Measurements from ENCODE around the gene MORF4L1.

Gene MORF4L1

GRCh38 chr15:78928616-78929093 is 56.0 kb downstream of the MORF4L1 start:
- Histone ChIP-seq H3F3A (ENCODE audit: low read depth) (no peaks in the 10 kb centered on the region), H3K4me3 (ENCODE audit: low read length, poor library complexity, severe bottlenecking) (no peak overlapping the region), H4K20me1 (ENCODE audit: insufficient read depth, low read length, poor library complexity, severe bottlenecking) (no peaks in the 10 kb centered on the region), H3K27me3 (ENCODE audit: insufficient read depth, low read length, poor library complexity, severe bottlenecking) (no peaks in the 10 kb centered on the region), H3K9me3 (ENCODE audit: insufficient read depth, low read depth, low read length) (no peaks in the 10 kb centered on the region), H2AFZ (ENCODE audit: low read length) (no peak overlapping the region), H3K4me1 (ENCODE audit: insufficient read depth, low read length, poor library complexity, severe bottlenecking) (peaks cover 5% of the 10 kb centered on the region), H3K79me2 (ENCODE audit: insufficient read depth, low read length) (no peaks in the 10 kb centered on the region), H3K4me2 (ENCODE audit: low read depth, low read length, poor library complexity, severe bottlenecking) (no peak overlapping the region), H3K9me2 (replicated peaks; ENCODE audit: low read depth, low read length) (no peaks in the 10 kb centered on the region), H3K9ac (ENCODE audit: low read depth, low read length, poor library complexity, severe bottlenecking) (no peak overlapping the region), H3K36me3 (ENCODE audit: insufficient read depth, low read length) (peaks cover 24% of the 10 kb centered on the region; the same call in 1 of the 2 replicates)
- TF ChIP-seq EZH2phosphoT487 (IDR thresholded peaks at IDR 0.05; ENCODE audit: borderline replicate concordance) (no peak), CTCF (conservative IDR thresholded peaks at IDR 0.05; ENCODE audit: low read length) (no peak)

GRCh38 chr15:78929536-78930264 is 57.0 kb downstream of the MORF4L1 start:
- Histone ChIP-seq H3F3A (ENCODE audit: low read depth) (no peaks in the 10 kb centered on the region), H4K20me1 (ENCODE audit: insufficient read depth, low read length, poor library complexity, severe bottlenecking) (no peaks in the 10 kb centered on the region), H3K9ac (ENCODE audit: low read depth, low read length, poor library complexity, severe bottlenecking) (no peak overlapping the region), H3K79me2 (ENCODE audit: insufficient read depth, low read length) (no peaks in the 10 kb centered on the region), H3K36me3 (ENCODE audit: insufficient read depth, low read length) (peaks cover 23% of the 10 kb centered on the region; the same call in 1 of the 2 replicates), H3K4me3 (ENCODE audit: low read length, poor library complexity, severe bottlenecking) (no peak overlapping the region), H3K4me1 (ENCODE audit: insufficient read depth, low read length, poor library complexity, severe bottlenecking) (peaks cover 5% of the 10 kb centered on the region), H3K9me2 (replicated peaks; ENCODE audit: low read depth, low read length) (no peaks in the 10 kb centered on the region), H2AFZ (ENCODE audit: low read length) (no peak overlapping the region), H3K4me2 (ENCODE audit: low read depth, low read length, poor library complexity, severe bottlenecking) (no peak overlapping the region), H3K9me3 (ENCODE audit: insufficient read depth, low read depth, low read length) (no peaks in the 10 kb centered on the region), H3K27me3 (ENCODE audit: insufficient read depth, low read length, poor library complexity, severe bottlenecking) (no peaks in the 10 kb centered on the region)
- TF ChIP-seq EZH2phosphoT487 (IDR thresholded peaks at IDR 0.05; ENCODE audit: borderline replicate concordance) (no peak), CTCF (conservative IDR thresholded peaks at IDR 0.05; ENCODE audit: low read length) (no peak)

- H3K9me3 ChIP-seq (ENCODE audit: insufficient read depth, low read depth, low read length), result no peaks in the 10 kb centered on the region
- no peak for TF ChIP-seq EZH2phosphoT487 (IDR thresholded peaks at IDR 0.05; ENCODE audit: borderline replicate concordance)
- no peak for TF ChIP-seq CTCF (conservative IDR thresholded peaks at IDR 0.05; ENCODE audit: low read length)
- no peaks in the 10 kb centered on the region for H3K79me2 ChIP-seq (ENCODE audit: insufficient read depth, low read length)
- H3K4me1 ChIP-seq (ENCODE audit: insufficient read depth, low read length, poor library complexity, severe bottlenecking), result peaks cover 9% of the 10 kb centered on the region
- peaks cover 17% of the 10 kb centered on the region; the same call in 1 of the 2 replicates for H3K36me3 ChIP-seq (ENCODE audit: insufficient read depth, low read length)
- H3F3A ChIP-seq (ENCODE audit: low read depth), result no peaks in the 10 kb centered on the region
- no peaks in the 10 kb centered on the region for H3K9me2 ChIP-seq (replicated peaks; ENCODE audit: low read depth, low read length)
- no peak overlapping the region for H3K9ac ChIP-seq (ENCODE audit: low read depth, low read length, poor library complexity, severe bottlenecking)
- H3K4me3 ChIP-seq (ENCODE audit: low read length, poor library complexity, severe bottlenecking), result no peak overlapping the region
- no peak overlapping the region for H2AFZ ChIP-seq (ENCODE audit: low read length)
- no peaks in the 10 kb centered on the region for H4K20me1 ChIP-seq (ENCODE audit: insufficient read depth, low read length, poor library complexity, severe bottlenecking)
- no peaks in the 10 kb centered on the region for H3K27me3 ChIP-seq (ENCODE audit: insufficient read depth, low read length, poor library complexity, severe bottlenecking)
- H3K4me2 ChIP-seq (ENCODE audit: low read depth, low read length, poor library complexity, severe bottlenecking), result no peak overlapping the region
These were observed 58.1 kb downstream of the MORF4L1 start for GRCh38 chr15:78930577-78931388.
